ENCODE measurements around the gene TRPC4. TPM values are rescaled to one million over a fixed set of nuclear protein-coding genes. Genes with fewer than 3 reads are reported as not detected.

TRPC4 gene
- total RNA-seq, 1 experiment from 2014 or later, result 0.10 TPM

DNA sequence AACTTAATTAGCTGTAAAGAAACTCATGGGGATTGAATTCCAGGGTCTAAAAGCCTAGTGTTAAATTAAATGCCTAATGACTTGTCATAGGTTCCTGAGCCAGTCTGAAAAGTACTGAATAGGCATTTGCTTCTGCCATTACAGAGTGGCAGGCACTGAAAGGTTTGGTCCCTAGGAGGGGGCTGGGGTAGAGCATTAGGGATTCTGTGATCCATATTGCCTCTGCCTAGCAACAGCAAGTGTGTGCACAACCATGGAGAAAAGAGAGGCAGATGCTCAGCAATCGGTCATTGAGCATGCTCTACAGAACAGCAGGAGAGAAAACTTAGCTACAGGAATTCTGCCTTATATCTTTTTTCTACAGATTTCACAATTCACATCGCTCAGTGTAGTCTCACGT is 133.5 kb downstream of the TRPC4 start:
- Histone ChIP-seq H3K4me3 (ENCODE audit: low read depth in 2 of 2, low read length in 2 of 2) (no peak overlapping the region), H3K9me3 (ENCODE audit: control insufficient read depth, insufficient read depth, low read depth, low read length) (no peaks in the 10 kb centered on the region), H3K27me3 (ENCODE audit: control insufficient read depth, insufficient read depth, low read length) (no peaks in the 10 kb centered on the region), H3K36me3 (ENCODE audit: control insufficient read depth, insufficient read depth, low read length) (no peaks in the 10 kb centered on the region), H3K4me1 (ENCODE audit: control insufficient read depth, insufficient read depth, low read length) (no peaks in the 10 kb centered on the region), H3K27ac (ENCODE audit: low read length) (no peak overlapping the region)
- TF ChIP-seq SIN3A (IDR thresholded peaks at IDR 0.05; ENCODE audit: borderline replicate concordance, insufficient read depth, low read depth, low read length) (no peak), POLR2AphosphoS5 (IDR thresholded peaks at IDR 0.05; ENCODE audit: low read depth, low read length) (no peak), TCF7L2 (IDR thresholded peaks at IDR 0.05; ENCODE audit: low read depth, low read length) (no peak), REST (IDR thresholded peaks at IDR 0.05; ENCODE audit: insufficient read depth in 1 of 2, low read depth in 2 of 2, low read length in 1 of 2) (no peak), CTCF (IDR thresholded peaks at IDR 0.05) (no peak)
- CTCF ChIA-PET, result no interaction called here
- no TSS peak for BruUV-seq (replicated peaks)
- POLR2A ChIA-PET, result no interaction called here
- no peak for ATAC-seq
- DNase-seq (ENCODE audit: low read depth, low spot score), result no peak
- intact Hi-C loops (cut with micrococcal nuclease; ENCODE audit: unreplicated experiment), result no loop called here
- in situ Hi-C loops (cut with HindIII; ENCODE audit: low pct_unique_long_range_greater_than_20kb, low sequenced_read_pairs), result no loop called here

DNA sequence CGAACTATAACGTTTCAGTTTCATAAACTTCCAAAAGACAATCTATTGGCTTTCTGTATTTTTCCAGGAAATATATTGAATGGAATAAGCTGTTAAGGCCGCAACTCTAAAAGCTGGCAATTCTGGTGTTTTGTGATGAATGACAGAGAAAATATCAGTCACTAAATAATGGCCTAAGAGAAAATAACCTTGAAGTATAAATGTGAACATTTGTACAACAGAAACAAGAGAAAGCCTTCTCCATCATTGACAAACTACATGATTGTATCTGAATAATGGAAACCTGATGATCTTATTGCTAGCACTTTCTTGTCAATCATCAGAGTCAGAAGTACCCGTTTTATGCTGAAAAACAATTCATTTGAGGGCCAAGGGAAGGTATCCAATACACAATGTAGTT is 134.3 kb downstream of the TRPC4 start:
- Histone ChIP-seq H3K4me1 (ENCODE audit: control insufficient read depth, insufficient read depth, low read length) (no peaks in the 10 kb centered on the region), H3K27me3 (ENCODE audit: control insufficient read depth, insufficient read depth, low read length) (no peaks in the 10 kb centered on the region), H3K36me3 (ENCODE audit: control insufficient read depth, insufficient read depth, low read length) (no peaks in the 10 kb centered on the region), H3K4me3 (ENCODE audit: low read depth in 2 of 2, low read length in 2 of 2) (no peak overlapping the region), H3K9me3 (ENCODE audit: control insufficient read depth, insufficient read depth, low read depth, low read length) (no peaks in the 10 kb centered on the region), H3K27ac (ENCODE audit: low read length) (no peak overlapping the region)
- DNase-seq (ENCODE audit: low read depth, low spot score) (no peak), ATAC-seq (no peak)
- BruUV-seq (replicated peaks), result no TSS peak
- ChIA-PET CTCF (no interaction called here), POLR2A (no interaction called here)
- intact Hi-C loops (cut with micrococcal nuclease; ENCODE audit: unreplicated experiment), result no loop called here
- no peak for TF ChIP-seq REST (IDR thresholded peaks at IDR 0.05; ENCODE audit: insufficient read depth in 1 of 2, low read depth in 2 of 2, low read length in 1 of 2)
- TF ChIP-seq TCF7L2 (IDR thresholded peaks at IDR 0.05; ENCODE audit: low read depth, low read length), result no peak
- no peak for TF ChIP-seq SIN3A (IDR thresholded peaks at IDR 0.05; ENCODE audit: borderline replicate concordance, insufficient read depth, low read depth, low read length)
- TF ChIP-seq CTCF (IDR thresholded peaks at IDR 0.05), result no peak
- no peak for TF ChIP-seq POLR2AphosphoS5 (IDR thresholded peaks at IDR 0.05; ENCODE audit: low read depth, low read length)
- in situ Hi-C loops (cut with HindIII; ENCODE audit: low pct_unique_long_range_greater_than_20kb, low sequenced_read_pairs), result no loop called here
